ENCODE measurements around the gene C1QL4.

- no peak for TF ChIP-seq CTCF (IDR thresholded peaks at IDR 0.05; ENCODE audit: low read depth, low read length, poor library complexity, severe bottlenecking)
- no peak for TF ChIP-seq EZH2phosphoT487 (IDR thresholded peaks at IDR 0.05; ENCODE audit: borderline replicate concordance, low read length)
These were observed 49.1 kb downstream of the C1QL4 start for GRCh38 chr12:49287876-49288275.
